ENCODE measurements around the gene ZNF432. TPM values are rescaled to one million over a fixed set of nuclear protein-coding genes. Genes with fewer than 3 reads are reported as not detected.
"Not testable (repeated sequence)": the region's sequence is repeated elsewhere in the genome, so short reads cannot be mapped to it uniquely, and the experiment has no call there.

Gene ZNF432
- total RNA-seq: 12.9 and 16.8 TPM in 2 replicates

DNA sequence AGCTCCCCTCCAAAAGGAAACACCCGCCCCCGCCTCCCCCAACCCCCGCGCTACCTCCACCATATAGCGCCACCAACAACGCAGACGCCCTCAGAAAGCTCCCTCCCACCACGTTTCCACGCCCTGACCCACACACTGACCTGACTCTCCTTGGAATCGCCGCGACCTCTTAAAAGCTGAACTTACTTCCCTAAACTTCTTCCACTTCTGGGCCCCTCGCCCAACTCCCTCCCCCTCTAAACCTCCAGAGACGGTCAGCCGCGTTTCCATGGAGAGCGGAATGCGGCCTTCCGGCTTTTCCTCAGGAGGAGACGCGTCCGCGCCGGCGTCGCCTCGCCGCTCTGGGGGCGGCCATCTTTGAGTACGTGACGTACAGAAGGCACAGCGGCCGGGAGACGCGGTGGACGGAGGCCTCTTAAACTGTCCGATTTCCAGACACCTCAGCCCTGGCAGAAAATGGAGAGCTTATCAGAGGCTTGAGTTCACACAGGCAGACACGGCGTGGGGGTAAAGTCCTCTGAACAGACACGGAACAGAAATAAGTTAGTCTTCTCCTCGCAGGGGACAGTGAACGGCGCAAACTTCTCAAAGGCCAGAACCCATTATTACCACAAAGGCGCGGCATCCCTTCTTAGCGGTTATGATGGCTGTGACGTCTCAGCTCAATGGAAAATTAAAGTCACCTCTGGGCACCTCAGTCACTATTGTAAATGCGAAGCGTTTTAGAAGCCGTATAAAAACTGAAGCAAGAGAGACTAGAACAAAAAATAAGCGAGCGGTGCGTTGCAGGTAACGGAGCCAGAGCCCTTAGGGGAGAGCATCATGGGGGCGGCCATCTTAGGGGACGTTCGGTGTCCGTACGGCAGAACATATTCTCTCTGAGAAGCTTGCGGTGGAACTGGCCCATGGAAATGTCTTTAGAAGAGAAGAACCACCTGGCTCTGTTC lies at the start of gene ZNF432:
Gene ZNF432, minus strand, starts transcription at position 284 of the 947 bp plus-strand sequence. CDS start 1,970 bp downstream, outside the sequence.
- intact Hi-C loops (cut with micrococcal nuclease): loop anchor here (1.0 to 5.0 kb wide), 10 partner anchors 21 to 913 kb away; partner anchors contain the start of genes ZNF350, ZNF613, ZNF614 and ZNF615

DNA sequence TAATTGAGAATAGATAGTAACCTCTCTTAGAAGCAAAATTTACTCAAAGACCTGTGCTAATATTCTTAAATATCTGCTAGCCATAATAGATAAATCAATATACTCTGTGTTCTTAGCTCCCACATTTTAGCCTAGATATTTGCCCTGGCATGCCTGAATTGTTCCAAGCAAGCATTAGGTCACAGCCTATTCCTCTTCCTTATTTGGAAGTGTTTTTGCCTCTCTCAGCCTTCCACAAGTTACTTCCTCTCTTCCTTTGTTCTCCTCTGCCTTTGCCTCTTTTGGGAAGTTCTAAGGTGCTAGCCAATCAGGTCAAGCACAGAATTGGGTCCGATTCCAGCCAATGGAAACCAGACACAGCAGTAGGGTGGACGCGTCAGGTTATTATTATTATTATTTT lies 47.8 kb upstream of the ZNF432 start:
- intact Hi-C loops (cut with micrococcal nuclease): not testable (repeated sequence)

DNA sequence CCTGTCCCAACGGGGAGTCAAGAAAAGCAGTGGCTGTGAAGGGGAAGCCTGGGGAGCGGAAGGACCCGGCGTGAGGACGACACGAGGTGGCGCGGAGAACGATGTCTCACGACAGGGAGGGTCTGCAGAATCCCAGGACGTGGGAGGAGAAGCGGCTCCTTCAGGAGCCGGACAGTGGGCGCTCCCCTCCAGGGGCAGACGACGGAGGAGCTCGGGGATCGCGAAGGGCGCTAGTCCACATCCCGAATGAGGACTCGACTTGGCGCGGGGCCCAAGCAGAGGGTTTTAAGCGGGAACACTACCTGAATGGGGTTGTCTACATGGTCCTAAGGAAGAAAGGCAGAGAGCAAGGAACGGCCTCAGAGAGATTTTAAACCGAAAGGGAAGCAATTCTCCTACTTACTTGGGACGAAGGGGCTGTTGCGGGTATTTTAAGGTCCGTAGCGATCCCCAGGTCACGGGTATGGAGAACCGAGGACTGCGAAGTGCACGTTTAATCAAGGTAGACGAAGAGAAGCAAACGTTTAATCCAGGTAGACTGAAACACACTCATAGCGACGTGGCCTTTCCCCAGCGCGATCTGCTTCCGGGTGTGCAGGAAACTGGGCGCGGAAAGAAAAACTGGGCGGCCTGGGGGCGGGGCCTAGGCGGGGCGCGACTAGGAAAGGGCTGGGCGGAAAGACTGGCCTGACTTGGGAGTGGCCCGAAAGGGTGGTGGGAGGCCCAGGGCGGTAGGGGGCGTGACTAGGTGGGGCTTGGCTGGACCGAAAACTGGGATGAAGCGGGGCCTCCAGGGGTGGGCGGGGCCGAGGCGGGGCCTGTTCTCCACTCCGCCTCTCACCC lies 46.8 kb upstream of the ZNF432 start, which contains the start of gene ZNF841:
Gene ZNF841, minus strand, starts transcription at position 594 of the 843 bp plus-strand sequence. CDS start 10,964 bp downstream, outside the sequence.
- intact Hi-C loops (cut with micrococcal nuclease): loop anchor here (1.0 kb wide), 7 partner anchors 45 to 691 kb away; partner anchors contain the start of genes ZNF432, ZNF480, ZNF600 and ZNF766

DNA sequence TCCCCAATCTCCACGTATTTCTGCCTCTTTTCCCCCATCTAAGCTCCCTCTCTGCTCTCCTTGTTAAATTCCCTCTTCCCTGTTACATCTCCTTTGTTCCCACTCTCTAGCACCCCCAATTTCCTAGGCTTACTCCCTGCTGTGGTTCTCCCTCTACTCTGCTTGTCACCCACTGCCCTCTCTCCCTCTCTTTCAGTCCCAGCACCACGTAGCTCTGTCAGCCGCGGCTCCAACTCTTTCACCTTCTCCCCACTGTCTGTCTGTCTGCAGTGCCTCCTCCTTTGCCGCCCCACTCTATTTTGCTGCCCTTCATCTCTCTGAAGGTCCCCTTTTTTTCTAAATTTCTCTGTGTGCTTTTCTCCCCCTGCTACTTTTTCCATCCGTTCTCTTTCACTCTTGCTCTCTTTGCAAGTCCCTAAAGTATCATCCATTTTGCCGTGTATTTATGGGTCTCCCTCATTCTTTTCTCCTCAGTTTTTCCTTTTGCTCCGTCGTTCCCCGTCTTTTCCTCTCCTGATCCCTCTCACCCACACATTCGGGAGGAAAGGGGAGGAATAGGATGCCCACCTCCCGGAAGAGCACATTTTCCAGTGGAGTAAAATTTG lies 46.0 kb upstream of the ZNF432 start:
- intact Hi-C loops (cut with micrococcal nuclease): loop anchor here (1.0 kb wide), 7 partner anchors 46 to 692 kb away; partner anchors contain the start of genes ZNF432, ZNF480, ZNF600 and ZNF766

DNA sequence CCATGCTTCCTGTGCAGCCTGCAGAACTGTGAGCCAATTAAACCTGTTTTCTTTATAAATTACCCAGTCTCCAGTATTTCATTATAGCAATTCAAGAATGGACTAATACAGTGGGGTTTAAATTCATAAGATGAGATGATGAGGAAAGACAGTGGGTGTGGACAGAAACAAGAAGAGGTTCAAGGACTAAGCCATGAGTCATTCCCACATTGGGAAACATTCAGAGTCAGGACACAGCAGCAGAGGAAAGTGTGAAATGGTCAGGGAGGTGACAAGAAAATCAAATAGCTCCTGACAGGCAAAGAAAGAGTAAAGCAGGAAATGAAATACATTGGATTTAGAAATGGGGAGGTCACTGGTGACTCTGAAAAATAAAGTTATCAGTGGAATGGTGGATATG lies 37.8 kb upstream of the ZNF432 start:
- intact Hi-C loops (cut with micrococcal nuclease): no loop called here

DNA sequence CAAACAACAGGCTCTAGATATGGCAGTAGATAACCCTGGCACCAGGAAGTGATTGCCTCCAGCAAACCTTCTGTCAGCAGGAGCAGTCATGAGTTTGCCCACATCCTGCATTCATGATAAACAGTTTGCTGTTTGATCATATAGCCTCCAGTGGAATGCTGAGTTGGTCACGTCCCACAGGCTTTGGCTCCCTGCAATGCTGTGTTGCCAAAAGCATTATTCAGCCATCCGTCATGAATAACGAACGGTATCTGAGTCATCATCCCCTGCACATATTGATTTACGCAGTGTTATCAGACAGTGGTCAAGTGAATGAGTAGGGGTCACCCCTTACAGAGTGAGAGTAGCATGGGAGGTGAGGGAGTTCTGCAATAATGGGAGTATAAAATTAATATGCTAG lies 21.9 kb upstream of the ZNF432 start:
- intact Hi-C loops (cut with micrococcal nuclease): no loop called here

DNA sequence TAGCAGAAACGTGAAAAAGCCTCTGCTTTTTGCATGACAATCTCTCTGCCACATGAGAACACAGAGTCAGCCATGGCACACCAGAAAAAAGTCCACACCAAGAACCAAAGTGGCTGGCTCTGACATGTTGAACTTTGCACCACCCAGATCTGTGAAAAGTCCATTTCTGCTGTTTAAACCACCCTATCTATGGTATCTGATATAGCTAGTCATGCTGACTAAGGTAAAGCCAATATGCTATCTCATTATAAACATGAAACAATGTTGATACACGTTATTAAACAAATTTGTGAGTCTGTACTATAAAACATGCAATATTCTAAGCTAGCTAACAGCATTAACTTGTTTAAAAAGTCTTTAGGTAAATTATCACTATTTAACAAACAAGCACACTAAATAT lies 21.0 kb upstream of the ZNF432 start:
- intact Hi-C loops (cut with micrococcal nuclease): no loop called here

DNA sequence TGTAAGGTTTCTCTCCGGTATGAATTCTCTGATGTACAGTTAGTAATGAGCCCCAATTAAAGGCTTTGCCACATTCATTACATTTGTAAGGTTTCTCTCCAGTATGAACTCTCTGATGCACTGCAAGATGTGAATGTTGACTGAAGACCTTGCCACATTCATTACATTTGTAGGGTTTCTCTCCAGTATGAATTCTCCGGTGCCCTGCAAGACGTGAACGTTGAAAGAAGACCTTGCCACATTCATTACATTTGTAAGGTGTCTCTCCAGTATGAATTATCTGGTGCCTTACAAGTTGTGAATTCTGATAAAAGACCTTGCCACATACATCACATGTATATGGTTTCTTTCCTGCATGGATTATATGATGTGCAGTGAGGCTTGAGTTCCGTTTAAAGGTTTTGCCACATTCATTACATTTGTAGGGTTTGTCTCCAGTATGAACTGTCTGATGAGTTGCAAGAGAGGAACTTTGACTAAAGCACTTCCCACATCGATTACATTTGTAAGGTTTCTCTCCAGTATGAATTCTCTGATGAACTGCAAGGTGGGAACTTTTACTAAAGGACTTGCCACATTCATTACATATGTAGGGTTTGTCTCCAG lies 17.7 kb upstream of the ZNF432 start:
- intact Hi-C loops (cut with micrococcal nuclease): no loop called here

DNA sequence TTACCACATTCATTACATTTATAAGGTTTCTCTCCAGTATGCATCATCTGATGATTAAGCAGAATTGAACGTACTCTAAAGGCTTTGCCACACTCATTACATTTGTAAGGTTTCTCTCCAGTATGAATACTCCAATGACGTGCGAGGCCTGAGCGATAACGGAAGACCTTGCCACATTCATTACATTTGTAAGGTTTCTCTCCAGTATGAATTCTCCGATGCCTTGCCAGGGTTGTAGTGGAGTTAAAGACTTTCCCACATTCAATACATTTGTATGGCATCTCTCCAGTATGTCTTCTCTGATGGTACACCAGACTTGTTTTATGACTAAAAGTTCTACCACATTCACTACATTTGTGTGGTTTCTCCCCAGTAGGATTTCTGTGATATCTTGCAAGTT lies 16.8 kb upstream of the ZNF432 start:
- intact Hi-C loops (cut with micrococcal nuclease): no loop called here

DNA sequence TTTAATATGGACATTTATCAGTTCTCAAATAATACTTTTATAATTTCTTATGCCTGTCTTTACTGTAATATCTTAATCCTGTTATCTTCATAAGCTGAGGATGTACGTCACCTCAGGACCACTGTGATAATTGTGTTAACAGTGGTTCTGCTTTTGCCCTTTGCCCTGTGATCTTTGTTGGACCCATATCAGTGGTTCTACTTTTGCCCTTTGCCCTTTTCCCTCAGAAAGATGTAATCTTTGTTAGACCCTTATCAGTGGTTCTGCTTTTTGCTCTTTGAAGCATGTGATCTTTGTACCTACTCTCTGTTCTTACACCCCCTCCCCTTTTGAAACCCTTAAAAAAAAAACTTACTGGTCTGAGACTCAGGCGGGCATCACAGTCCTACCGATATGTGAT lies 7.8 kb upstream of the ZNF432 start:
- intact Hi-C loops (cut with micrococcal nuclease): not testable (repeated sequence)

DNA sequence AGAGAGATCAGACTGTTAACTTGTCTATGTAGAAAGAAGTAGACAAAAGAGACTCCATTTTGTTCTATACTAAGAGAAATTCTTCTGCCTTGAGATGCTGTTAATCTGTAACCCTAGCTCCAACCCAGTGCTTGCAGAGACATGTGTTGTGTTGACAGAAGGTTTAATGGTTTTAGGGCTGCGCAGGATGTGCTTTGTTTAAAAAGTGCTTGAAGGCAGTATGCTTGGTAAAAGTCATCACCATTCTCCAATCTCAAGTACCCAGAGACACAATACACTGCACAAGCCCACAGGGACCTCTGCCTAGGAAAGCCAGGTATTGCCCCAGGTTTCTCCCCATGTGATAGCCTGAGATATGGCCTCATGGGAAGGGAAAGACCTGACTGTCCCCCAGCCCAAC lies 3.1 kb upstream of the ZNF432 start:
- intact Hi-C loops (cut with micrococcal nuclease): not testable (repeated sequence)

DNA sequence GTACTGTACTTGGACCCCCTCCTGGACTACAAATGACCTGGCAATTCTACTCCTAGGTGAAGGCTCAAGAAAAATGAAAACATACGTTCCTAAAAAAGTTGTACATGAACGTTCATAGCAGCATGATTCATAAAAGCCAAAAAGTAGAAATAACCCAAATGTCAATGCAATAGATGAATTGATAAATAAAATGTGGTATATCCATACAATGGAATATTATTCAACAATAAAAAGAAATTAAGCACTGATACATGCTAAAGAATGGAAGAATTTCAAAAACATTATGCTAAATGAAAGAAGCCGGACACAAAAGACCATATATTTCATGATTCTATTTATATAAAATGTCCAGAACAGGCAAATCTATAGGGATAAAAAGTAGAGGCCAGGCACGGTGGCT lies 9.5 kb downstream of the ZNF432 start:
- intact Hi-C loops (cut with micrococcal nuclease): no loop called here

DNA sequence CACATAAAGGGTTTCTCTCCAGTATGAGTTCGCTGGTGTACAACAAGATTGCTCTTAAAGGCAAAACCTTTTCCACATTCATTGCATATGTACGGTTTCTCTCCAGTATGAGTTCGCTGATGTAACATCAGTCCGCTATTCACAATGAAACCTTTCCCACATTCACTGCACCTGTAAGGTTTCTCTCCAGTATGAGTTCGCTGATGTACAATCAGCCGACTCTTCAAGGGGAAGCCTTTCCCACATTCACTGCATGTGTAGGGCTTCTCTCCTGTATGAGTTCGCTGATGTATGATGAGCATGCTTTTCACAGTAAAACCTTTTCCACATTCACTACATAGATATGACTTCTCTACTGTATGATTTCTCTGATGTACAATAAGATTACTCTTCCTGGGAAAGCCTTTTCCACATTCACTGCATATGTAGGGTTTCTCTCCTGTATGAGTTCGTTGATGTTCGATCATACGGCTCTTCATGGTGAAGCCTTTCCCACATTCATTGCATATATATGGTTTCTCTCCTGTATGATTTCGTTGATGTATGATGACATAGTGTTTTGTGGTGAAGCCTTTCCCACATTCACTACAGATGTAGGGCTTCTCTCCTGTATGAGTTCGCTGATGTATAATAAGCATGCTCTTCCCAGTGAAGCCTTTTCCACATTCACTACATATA lies 14.4 kb downstream of the ZNF432 start:
- intact Hi-C loops (cut with micrococcal nuclease): no loop called here

DNA sequence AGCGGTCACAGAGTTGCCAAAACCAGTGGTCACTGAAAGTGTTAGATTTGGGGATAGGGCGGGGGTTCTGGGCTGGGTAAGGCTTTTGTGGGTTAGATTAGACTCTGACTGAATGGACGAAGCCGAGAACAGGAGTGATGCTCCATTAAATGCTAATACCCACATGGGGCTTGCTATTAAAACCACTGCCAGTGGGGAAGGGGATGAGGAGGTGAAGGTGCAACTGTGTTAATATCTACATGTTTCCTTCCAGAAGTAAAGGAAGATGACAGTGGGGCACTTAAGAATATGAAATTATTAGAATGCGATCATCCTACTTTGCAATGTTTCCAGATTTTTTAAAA lies 19.9 kb downstream of the ZNF432 start:
- intact Hi-C loops (cut with micrococcal nuclease): loop anchor here (1.0 to 5.0 kb wide), 7 partner anchors 20 to 209 kb away; partner anchors contain the start of genes ZNF350, ZNF432, ZNF613 and ZNF615

DNA sequence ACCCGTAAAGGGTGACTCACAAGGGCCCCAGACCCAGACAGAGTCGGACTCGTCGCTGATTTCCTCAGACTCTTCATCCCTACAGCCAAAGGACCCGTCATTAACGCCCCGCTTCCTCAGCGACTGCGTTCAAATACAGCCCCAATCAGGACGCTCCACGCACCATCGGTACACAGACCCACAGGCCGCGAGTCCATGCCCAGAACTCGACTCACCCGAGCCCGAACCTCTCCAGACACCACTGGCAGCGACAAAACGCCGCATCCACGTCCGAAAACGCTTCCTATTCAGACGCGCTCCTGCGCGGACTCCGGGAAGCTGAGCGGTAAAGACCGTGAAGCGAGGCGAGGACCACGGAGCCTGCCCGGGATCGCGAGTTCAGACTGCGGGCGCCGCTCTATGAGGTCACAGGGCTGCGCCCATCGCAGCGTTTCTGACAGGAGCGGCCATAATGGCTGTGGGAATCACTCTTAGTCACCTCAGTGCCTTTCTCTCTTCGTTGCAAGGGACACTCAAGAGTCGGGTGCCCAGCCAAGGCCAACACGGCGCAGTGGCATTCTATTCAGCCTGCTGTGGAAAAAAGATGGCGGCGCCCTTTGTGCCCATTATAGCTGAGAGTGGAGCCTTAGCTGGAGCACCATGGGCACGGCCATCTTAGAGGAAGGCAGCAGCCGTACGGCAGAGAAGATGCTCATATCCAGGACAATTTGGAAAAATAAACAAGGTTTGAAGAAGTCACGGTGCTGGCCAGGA lies 20.4 kb downstream of the ZNF432 start, which contains the start of gene ZNF614:
Gene ZNF614, minus strand, starts transcription at position 353 of the 753 bp plus-strand sequence. CDS start 2,634 bp downstream, outside the sequence.
- intact Hi-C loops (cut with micrococcal nuclease): loop anchor here (1.0 to 5.0 kb wide), 7 partner anchors 20 to 209 kb away; partner anchors contain the start of genes ZNF350, ZNF432, ZNF613 and ZNF615

DNA sequence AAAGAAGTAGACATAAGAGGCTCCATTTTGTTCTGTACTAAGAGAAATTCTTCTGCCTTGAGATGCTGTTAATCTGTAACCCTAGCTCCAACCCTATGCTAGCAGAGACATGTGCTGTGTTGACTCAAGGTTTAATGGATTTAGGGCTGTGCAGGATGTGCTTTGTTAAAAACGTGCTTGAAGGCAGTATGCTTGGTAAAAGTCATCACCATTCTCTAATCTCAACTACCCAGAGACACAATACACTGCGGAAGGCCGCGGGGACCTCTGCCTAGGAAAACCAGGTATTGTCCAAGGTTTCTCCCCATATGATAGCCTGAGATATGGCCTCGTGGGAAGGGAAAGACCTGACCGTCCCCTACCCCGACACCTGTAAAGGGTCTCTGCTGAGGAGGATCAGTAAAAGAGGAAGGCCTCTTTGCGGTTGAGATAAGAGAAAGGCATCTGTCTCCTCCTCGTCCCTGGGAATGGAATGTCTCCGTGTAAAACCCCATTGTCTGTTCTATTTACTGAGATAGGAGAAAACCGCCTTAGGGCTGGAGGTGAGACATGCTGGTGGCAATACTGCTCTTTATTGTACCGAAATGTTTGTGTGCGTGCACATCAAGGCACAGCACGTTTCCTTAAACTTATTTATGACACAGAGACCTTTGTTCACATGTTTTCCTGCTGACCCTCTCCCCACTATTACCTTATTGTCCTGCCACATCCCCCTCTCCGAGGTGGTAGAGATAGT lies 22.2 kb downstream of the ZNF432 start:
- intact Hi-C loops (cut with micrococcal nuclease): loop anchor here (5.0 kb wide), 1 partner anchor 211 kb away; no protein-coding TSS in a partner anchor

DNA sequence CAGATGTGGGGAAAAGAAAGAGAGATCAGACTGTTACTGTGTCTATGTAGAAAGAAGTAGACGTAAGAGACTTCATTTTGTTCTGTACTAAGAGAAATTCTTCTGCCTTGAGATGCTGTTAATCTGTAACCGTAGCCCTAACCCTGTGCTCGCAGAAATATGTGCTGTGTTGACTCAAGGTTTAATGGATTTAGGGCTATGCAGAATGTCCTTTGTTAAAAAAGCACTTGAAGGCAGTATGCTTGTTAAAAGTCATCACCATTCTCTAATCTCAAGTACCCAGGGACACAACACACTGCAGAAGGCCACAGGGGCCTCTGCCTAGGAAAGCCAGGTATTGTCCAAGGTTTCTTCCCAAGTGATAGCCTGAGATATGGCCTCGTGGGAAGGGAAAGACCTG lies 24.2 kb downstream of the ZNF432 start:
- intact Hi-C loops (cut with micrococcal nuclease): not testable (repeated sequence)

DNA sequence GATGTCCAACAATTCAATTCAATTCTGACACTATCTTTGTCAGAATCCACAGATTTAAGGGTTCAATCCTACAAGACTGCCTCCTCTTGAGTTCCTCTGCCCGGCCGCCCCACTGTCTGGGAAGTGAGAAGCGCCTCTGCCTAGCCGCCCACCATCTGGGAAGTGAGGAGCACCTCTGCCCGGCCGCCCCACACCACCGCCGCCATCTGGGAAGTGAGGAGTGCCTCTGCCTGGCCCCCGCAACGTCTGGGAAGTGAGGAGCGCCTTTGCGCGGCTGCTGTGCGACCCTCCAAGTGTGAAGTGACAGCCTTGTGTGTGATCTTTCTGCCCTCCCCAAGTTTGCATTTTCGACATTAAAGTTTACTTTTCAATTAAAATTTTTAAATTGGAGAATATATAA lies 26.4 kb downstream of the ZNF432 start:
- intact Hi-C loops (cut with micrococcal nuclease): no loop called here
